Panc1 (cell line): ENCODE measurements around the gene SLC1A2. TPM values are rescaled to one million over a fixed set of nuclear protein-coding genes. Genes with fewer than 3 reads are reported as not detected.
A peak's percentile ranks its signal among the peaks of the same experiment; 100 is the strongest.

Experiments
- ATAC-seq: fragments of 200-7000 bp; cut with Tn5 transposase; 2 replicates; pipeline ENCODE4 v1.9.1; 2020; ENCODE audit warnings: mild to moderate bottlenecking, moderate library complexity
- BruUV-seq: library from RNA; stranded (reverse); fragments of 400-500 nt; replicated peaks from 2 replicates; lab custom pipeline; 2021; lab: Mats Ljungman, UMichigan
- CTCF ChIA-PET: fragments of 300-600 bp; sonication (Branson Sonifier 250); formaldehyde crosslinking; loops from one replicate; lab custom pipeline; 2022; ENCODE audit warnings: antibody characterized with exemption; lab: Charles Lee
- POLR2A ChIA-PET: fragments of 300-600 bp; sonication (Branson Sonifier 250); formaldehyde crosslinking; loops from one replicate; lab custom pipeline; 2022; ENCODE audit warnings: antibody characterized with exemption; lab: Charles Lee
- DNase-seq: peaks from one replicate; pipeline ENCODE4 v3.0.0-alpha.2; 2010; ENCODE audit warnings: low read depth, low spot score
- H3K27ac ChIP-seq: 2 replicates; pipeline ENCODE4 v1.5.1; 2011; ENCODE audit warnings: mild to moderate bottlenecking, low read length, inconsistent platforms
- H3K27me3 ChIP-seq: fragments of 200-500 bp; sonication (Bioruptor generic); 2 replicates; pipeline ENCODE4 v1.6.0; 2014; ENCODE audit warnings: low read length, inconsistent platforms; ENCODE audit not compliant: control insufficient read depth, insufficient read depth
- H3K36me3 ChIP-seq: fragments of 200-500 bp; sonication (Bioruptor generic); 2 replicates; pipeline ENCODE4 v1.5.1; 2014; ENCODE audit warnings: inconsistent platforms, mild to moderate bottlenecking, low read length, moderate library complexity; ENCODE audit not compliant: control insufficient read depth, insufficient read depth
- H3K4me1 ChIP-seq: 2 replicates; pipeline ENCODE4 v1.5.1; 2011; ENCODE audit warnings: inconsistent platforms, mild to moderate bottlenecking, low read length, moderate library complexity; ENCODE audit not compliant: control insufficient read depth, insufficient read depth
- H3K4me3 ChIP-seq, 2 experiments: 2 replicates each; pipeline ENCODE4 v1.5.1; 2011 to 2012; ENCODE audit warnings: low read depth in 2 of 2, low read length in 2 of 2, mild to moderate bottlenecking in 2 of 2, inconsistent platforms in 1 of 2, moderate library complexity in 1 of 2
- H3K9me3 ChIP-seq: fragments of 200-500 bp; sonication (Bioruptor generic); 2 replicates; pipeline ENCODE4 v1.5.1; 2014; ENCODE audit warnings: low read depth, mild to moderate bottlenecking, inconsistent platforms, low read length, moderate library complexity; ENCODE audit not compliant: control insufficient read depth, insufficient read depth
- CTCF ChIP-seq: fragments of 450-650 bp; IDR thresholded peaks from 2 replicates; pipeline ENCODE4 v1.5.1; 2017; ENCODE audit warnings: mild to moderate bottlenecking
- POLR2AphosphoS5 ChIP-seq: IDR thresholded peaks from 2 replicates; pipeline ENCODE4 v1.6.1; 2012; ENCODE audit warnings: mild to moderate bottlenecking, low read depth, low read length, moderate library complexity
- SIN3A ChIP-seq: IDR thresholded peaks from 2 replicates; pipeline ENCODE4 v1.6.1; 2012; ENCODE audit warnings: low read depth, mild to moderate bottlenecking, low read length, moderate library complexity, borderline replicate concordance; ENCODE audit not compliant: insufficient read depth
- TCF7L2 ChIP-seq: IDR thresholded peaks from 2 replicates; pipeline ENCODE4 v1.6.1; 2011; ENCODE audit warnings: mild to moderate bottlenecking, low read depth, low read length, inconsistent platforms
- in situ Hi-C: cut with HindIII; loops from 2 replicates; pipeline ENCODE4 v1.10.0; 2016; ENCODE audit warnings: low sequenced_read_pairs, low pct_unique_long_range_greater_than_20kb
- intact Hi-C: fragments of 100-400 bp; cut with micrococcal nuclease; formaldehyde crosslinking; loops from one replicate; pipeline ENCODE4 v1.10.0; 2022; ENCODE audit not compliant: unreplicated experiment
- total RNA-seq: library from RNA; stranded (reverse); gene quantifications from one replicate; pipeline ENCODE4 v1.2.1, GENCODE V29; 2021; ENCODE audit not compliant: unreplicated experiment
- TF ChIP-seq, protein P1 (sequence below), 2 experiments: IDR thresholded peaks; 2 replicates each; pipeline ENCODE4 v1.6.1; 2011 to 2012; ENCODE audit warnings: low read depth in 2 of 2, control low read depth in 1 of 2, low read length in 1 of 2, mild to moderate bottlenecking in 1 of 2, moderate library complexity in 1 of 2; ENCODE audit not compliant: insufficient read depth in 1 of 2

SLC1A2 gene
- total RNA-seq, 1 experiment from 2014 or later = 0.21 TPM

GRCh38 chr11:35372565-35373283 is 46.6 kb downstream of the SLC1A2 start:
- DNase-seq (no peak), ATAC-seq (peak; percentile 35; the same call in 1 of the 2 replicates)
- in situ Hi-C loops = no loop called here
- Histone ChIP-seq H3K36me3 (no peaks in the 10 kb centered on the region), H3K4me3 (no peak overlapping the region), H3K9me3 (no peaks in the 10 kb centered on the region), H3K27me3 (no peaks in the 10 kb centered on the region), H3K4me1 (no peaks in the 10 kb centered on the region), H3K27ac (no peak overlapping the region)
- CTCF ChIA-PET = interaction anchor here (1.0 kb wide), 1 partner anchor 34 kb away, joined by 3 read pairs; no protein-coding TSS in a partner anchor
- intact Hi-C loops = no loop called here
- BruUV-seq = no TSS peak
- TF ChIP-seq, protein P1, sequence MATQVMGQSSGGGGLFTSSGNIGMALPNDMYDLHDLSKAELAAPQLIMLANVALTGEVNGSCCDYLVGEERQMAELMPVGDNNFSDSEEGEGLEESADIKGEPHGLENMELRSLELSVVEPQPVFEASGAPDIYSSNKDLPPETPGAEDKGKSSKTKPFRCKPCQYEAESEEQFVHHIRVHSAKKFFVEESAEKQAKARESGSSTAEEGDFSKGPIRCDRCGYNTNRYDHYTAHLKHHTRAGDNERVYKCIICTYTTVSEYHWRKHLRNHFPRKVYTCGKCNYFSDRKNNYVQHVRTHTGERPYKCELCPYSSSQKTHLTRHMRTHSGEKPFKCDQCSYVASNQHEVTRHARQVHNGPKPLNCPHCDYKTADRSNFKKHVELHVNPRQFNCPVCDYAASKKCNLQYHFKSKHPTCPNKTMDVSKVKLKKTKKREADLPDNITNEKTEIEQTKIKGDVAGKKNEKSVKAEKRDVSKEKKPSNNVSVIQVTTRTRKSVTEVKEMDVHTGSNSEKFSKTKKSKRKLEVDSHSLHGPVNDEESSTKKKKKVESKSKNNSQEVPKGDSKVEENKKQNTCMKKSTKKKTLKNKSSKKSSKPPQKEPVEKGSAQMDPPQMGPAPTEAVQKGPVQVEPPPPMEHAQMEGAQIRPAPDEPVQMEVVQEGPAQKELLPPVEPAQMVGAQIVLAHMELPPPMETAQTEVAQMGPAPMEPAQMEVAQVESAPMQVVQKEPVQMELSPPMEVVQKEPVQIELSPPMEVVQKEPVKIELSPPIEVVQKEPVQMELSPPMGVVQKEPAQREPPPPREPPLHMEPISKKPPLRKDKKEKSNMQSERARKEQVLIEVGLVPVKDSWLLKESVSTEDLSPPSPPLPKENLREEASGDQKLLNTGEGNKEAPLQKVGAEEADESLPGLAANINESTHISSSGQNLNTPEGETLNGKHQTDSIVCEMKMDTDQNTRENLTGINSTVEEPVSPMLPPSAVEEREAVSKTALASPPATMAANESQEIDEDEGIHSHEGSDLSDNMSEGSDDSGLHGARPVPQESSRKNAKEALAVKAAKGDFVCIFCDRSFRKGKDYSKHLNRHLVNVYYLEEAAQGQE (IDR thresholded peaks at IDR 0.05; ENCODE audit: insufficient read depth in 1 of 2, low read depth in 2 of 2, low read length in 1 of 2) = no peak
- no peak for TF ChIP-seq TCF7L2
- TF ChIP-seq CTCF = no peak
- no peak for TF ChIP-seq SIN3A
- no peak for TF ChIP-seq POLR2AphosphoS5
- POLR2A ChIA-PET = no interaction called here

DNA sequence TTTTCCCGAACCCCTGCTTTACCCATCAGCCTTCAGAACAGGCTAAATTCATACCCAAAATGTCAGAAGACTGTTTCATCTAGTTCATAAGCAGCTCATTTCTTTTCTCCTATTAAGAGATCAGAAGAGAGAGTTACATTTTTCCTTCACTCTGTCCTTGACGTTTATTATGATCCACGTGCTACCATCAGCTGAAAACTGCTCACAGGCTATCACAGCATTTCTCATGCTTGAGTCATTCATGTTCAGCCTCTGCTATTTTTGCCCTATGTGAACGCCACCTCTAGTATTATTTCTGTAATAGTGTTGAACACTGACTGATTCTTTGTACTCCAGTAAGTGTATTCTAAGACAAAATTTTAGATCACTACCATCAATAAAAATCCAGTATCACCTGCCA is 51.9 kb downstream of the SLC1A2 start:
- Histone ChIP-seq H3K27ac (no peak overlapping the region), H3K36me3 (no peaks in the 10 kb centered on the region), H3K4me1 (no peaks in the 10 kb centered on the region; the same call in 1 of the 2 replicates), H3K27me3 (no peaks in the 10 kb centered on the region), H3K9me3 (no peaks in the 10 kb centered on the region), H3K4me3 (no peak overlapping the region)
- ChIA-PET CTCF (no interaction called here), POLR2A (no interaction called here)
- TF ChIP-seq SIN3A = no peak
- no peak for TF ChIP-seq TCF7L2
- TF ChIP-seq, protein P1 (IDR thresholded peaks at IDR 0.05; ENCODE audit: insufficient read depth in 1 of 2, low read depth in 2 of 2, low read length in 1 of 2) = no peak
- no peak for TF ChIP-seq CTCF
- no peak for TF ChIP-seq POLR2AphosphoS5
- no TSS peak for BruUV-seq
- intact Hi-C loops (no loop called here), in situ Hi-C loops (no loop called here)
- ATAC-seq (no peak), DNase-seq (no peak)
